NCI-H345 (cell line): ENCODE measurements around the gene BICRA.

ENCODE experiments used
- DNase-seq: peaks from one replicate; lab custom pipeline; 2025; lab: John Stamatoyannopoulos, UW

The BICRA gene

DNA sequence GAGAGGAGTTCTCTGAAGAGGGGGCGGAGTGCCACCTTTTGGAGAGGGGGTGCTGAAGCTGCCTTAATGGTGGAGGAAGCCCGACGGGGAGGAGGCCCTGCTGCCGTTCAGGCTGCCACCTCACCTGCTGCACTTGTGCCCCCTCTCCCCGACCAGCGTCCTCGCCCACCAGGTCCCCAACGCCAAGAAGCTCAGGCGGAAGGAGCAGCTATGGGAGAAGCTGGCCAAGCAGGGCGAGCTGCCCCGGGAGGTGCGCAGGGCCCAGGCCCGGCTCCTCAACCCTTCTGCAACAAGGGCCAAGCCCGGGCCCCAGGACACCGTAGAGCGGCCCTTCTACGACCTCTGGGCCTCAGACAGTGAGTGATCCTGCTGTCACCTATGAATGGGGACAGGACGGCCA, 141.8 kb downstream of the BICRA start:
- no peak for DNase-seq

DNA sequence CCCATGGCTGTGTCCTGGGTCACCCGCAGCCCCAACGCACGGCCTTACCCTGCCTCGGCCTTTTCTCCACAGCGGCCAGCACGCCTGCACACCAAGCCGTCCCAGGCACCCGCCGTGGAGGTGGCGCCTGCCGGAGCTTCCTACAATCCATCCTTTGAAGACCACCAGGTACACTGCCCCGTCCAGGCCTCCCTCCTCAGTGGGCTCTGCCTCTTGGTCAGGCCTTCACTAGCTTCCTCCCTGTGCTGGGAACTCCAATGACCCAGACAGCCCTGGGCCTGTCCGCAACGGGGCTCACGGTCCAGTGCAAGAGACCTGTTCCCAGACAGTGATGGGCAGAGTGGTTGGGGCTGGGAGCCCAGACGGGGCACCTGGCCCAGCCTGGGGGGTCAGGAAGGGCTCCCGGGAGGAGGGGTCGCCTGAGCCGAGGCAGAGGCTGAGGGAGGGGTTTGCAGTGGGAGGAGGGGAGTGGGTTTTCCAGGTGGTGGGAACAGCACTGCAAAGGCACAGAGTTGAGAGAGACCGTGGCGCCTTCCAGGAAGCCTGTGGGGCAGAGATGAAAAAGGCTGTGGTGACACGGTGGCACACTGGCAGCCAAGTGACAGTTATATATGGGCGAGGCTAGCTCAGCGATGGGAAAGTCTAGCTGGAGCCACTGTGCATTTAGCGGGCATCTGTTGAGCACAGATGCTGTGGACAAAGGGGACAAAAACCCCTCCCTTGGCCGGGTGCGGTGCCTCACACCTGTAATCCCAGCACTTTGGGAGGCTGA, 143.7 kb downstream of the BICRA start:
- DNase-seq: no peak
